Measurements from ENCODE around the gene RPP21. TPM values are rescaled to one million over a fixed set of nuclear protein-coding genes. Genes with fewer than 3 reads are reported as not detected.

The RPP21 gene
- polyA plus RNA-seq, 1 experiment, result 19.7 TPM

- DNase-seq (ENCODE audit: low read depth, low spot score), result no peak
- ChIA-PET POLR2A (no interaction called here), CTCF (no interaction called here)
- Histone ChIP-seq H3K9me3 (ENCODE audit: control insufficient read depth, insufficient read depth, low read length) (no peaks in the 10 kb centered on the region), H3K27me3 (ENCODE audit: control insufficient read depth, insufficient read depth, low read length) (peaks cover 19% of the 10 kb centered on the region), H3K4me3 (ENCODE audit: low read depth, low read length) (no peak overlapping the region), H3K27ac (ENCODE audit: low read depth, low read length) (no peak overlapping the region)
- no peak for TF ChIP-seq CTCF (IDR thresholded peaks at IDR 0.05; ENCODE audit: low read depth, low read length)
These were observed 46.3 kb downstream of the RPP21 start for GRCh38 chr6:30391240-30391639.

- ChIA-PET POLR2A (no interaction called here), CTCF (no interaction called here)
- no peak overlapping the region for H3K4me3 ChIP-seq (ENCODE audit: low read depth, low read length)
- H3K27ac ChIP-seq (ENCODE audit: low read depth, low read length), result no peak overlapping the region
- H3K9me3 ChIP-seq (ENCODE audit: control insufficient read depth, insufficient read depth, low read length), result no peaks in the 10 kb centered on the region
- no peak for TF ChIP-seq CTCF (IDR thresholded peaks at IDR 0.05; ENCODE audit: low read depth, low read length)
- no peak for DNase-seq (ENCODE audit: low read depth, low spot score)
- peaks cover 19% of the 10 kb centered on the region for H3K27me3 ChIP-seq (ENCODE audit: control insufficient read depth, insufficient read depth, low read length)
These were observed 49.2 kb downstream of the RPP21 start for GRCh38 chr6:30394139-30394538.

Small RNA genes within 50 kb of the gene (small RNA-seq; reads per million reads assigned to genes)
- not detected for gene HLA-N (ENCODE audit: insufficient read length, low read depth)

Other genes with a start within 250 kb of the RPP21 start
- gene TRIM31, start 232.1 kb upstream of the RPP21 start, polyA plus RNA-seq (2011; rRNA removed), result not detected in 2 replicates
- not detected in 2 replicates for gene TRIM40, start 209.0 kb upstream of the RPP21 start, polyA plus RNA-seq (2011; rRNA removed)
- gene TRIM10, start 183.9 kb upstream of the RPP21 start, polyA plus RNA-seq (2011; rRNA removed), result not detected in 2 replicates
- not detected in 2 replicates for gene TRIM15, start 181.6 kb upstream of the RPP21 start, polyA plus RNA-seq (2011; rRNA removed)
- gene TRIM26, start 131.8 kb upstream of the RPP21 start, polyA plus RNA-seq (2011; rRNA removed), result 22.7 and 24.4 TPM in 2 replicates
- 6.3 and 6.7 TPM in 2 replicates for gene TRIM39, start 18.2 kb upstream of the RPP21 start, polyA plus RNA-seq (2011; rRNA removed)
- 127 and 136 TPM in 2 replicates for gene HLA-E, start 144.4 kb downstream of the RPP21 start, polyA plus RNA-seq (2011; rRNA removed)
- 41.7 and 50.0 TPM in 2 replicates for gene GNL1, start 211.3 kb downstream of the RPP21 start, polyA plus RNA-seq (2011; rRNA removed)
- gene PRR3, start 212.1 kb downstream of the RPP21 start, polyA plus RNA-seq (2011; rRNA removed), result 26.8 and 27.3 TPM in 2 replicates
- gene ABCF1, start 226.3 kb downstream of the RPP21 start, polyA plus RNA-seq (2011; rRNA removed), result 32.3 and 38.7 TPM in 2 replicates

All from AG04450 (cell line).